Testis (tissue), 5 donors: ENCODE measurements around the gene IRS1. TPM values are rescaled to one million over a fixed set of nuclear protein-coding genes. Genes with fewer than 3 reads are reported as not detected.

Experiments used
- DNase-seq: peaks from one replicate; pipeline ENCODE4 v3.0.0-alpha.2; 2019
- H3K27ac ChIP-seq, 2 donors: fragments of 200-600 bp; sonication (generic); one replicate each; pipeline ENCODE4 v1.5.1; 2019
- H3K27me3 ChIP-seq: fragments of 200-600 bp; sonication (generic); one replicate; pipeline ENCODE4 v1.5.1; 2019
- H3K36me3 ChIP-seq: fragments of 200-600 bp; sonication (generic); one replicate; pipeline ENCODE4 v1.5.1; 2017; ENCODE audit warnings: low read depth; ENCODE audit errors: missing control alignments
- H3K4me1 ChIP-seq: fragments of 200-600 bp; sonication (generic); one replicate; pipeline ENCODE4 v1.5.1; 2019
- H3K4me3 ChIP-seq, 2 donors: fragments of 200-600 bp; sonication (generic); one replicate each; pipeline ENCODE4 v1.5.1; 2017 to 2019
- H3K9me3 ChIP-seq: fragments of 200-600 bp; sonication (generic); one replicate; pipeline ENCODE4 v1.5.1; 2017
- POLR2A ChIP-seq: fragments of 450-650 bp; IDR thresholded peaks from one replicate; pipeline ENCODE4 v1.6.1; 2017; ENCODE audit warnings: antibody characterized with exemption, mild to moderate bottlenecking, moderate library complexity
- WGBS, 2 donors: methylation state at CpG; one replicate each; pipeline ENCODE4 v1.1.5; 2018; 5-methylcytosine and 5-hydroxymethylcytosine counted together
- intact Hi-C: fragments of 100-400 bp; cut with DNase I; formaldehyde crosslinking; loops from one replicate; pipeline ENCODE4 v1.15.1; 2023; ENCODE audit warnings: low total_unique reads
- long read RNA-seq, 2 donors: transcript quantifications; one replicate each; lab custom pipeline, GENCODE V29; 2026
- polyA plus RNA-seq: library from polyadenylated mRNA; stranded (reverse); fragments of 350-450 nt; fragmentation: Illumina TruSeq; extraction: RNeasy Lipid Tissue Mini Kit (QIAGEN cat#74804); gene quantifications from one replicate; pipeline ENCODE4 v1.2.3, GENCODE V29; 2014; ENCODE audit warnings: low read depth, low replicate concordance; ENCODE audit not compliant: insufficient read depth
- total RNA-seq, 2 donors: library from RNA; depleted of rRNA; stranded (reverse); fragments of >200 nt; gene quantifications; one replicate each; pipeline ENCODE4 v1.2.3, GENCODE V29; 2016
- TF ChIP-seq, protein P1 (sequence below), 3 experiments: fragments of 450-650 bp in 2 of 3; fragments of 200-600 bp in 1 of 3; sonication (generic) in 1 of 3; IDR thresholded peaks; one replicate each; pipeline ENCODE4 v1.5.1; 2016 to 2019; ENCODE audit warnings: antibody characterized with exemption in 3 of 3, mild to moderate bottlenecking in 2 of 3, moderate library complexity in 1 of 3

IRS1 gene, protein sequence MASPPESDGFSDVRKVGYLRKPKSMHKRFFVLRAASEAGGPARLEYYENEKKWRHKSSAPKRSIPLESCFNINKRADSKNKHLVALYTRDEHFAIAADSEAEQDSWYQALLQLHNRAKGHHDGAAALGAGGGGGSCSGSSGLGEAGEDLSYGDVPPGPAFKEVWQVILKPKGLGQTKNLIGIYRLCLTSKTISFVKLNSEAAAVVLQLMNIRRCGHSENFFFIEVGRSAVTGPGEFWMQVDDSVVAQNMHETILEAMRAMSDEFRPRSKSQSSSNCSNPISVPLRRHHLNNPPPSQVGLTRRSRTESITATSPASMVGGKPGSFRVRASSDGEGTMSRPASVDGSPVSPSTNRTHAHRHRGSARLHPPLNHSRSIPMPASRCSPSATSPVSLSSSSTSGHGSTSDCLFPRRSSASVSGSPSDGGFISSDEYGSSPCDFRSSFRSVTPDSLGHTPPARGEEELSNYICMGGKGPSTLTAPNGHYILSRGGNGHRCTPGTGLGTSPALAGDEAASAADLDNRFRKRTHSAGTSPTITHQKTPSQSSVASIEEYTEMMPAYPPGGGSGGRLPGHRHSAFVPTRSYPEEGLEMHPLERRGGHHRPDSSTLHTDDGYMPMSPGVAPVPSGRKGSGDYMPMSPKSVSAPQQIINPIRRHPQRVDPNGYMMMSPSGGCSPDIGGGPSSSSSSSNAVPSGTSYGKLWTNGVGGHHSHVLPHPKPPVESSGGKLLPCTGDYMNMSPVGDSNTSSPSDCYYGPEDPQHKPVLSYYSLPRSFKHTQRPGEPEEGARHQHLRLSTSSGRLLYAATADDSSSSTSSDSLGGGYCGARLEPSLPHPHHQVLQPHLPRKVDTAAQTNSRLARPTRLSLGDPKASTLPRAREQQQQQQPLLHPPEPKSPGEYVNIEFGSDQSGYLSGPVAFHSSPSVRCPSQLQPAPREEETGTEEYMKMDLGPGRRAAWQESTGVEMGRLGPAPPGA (N-terminal part only)
- 1 to 10 TPM; 3.1 to 5.9 TPM for total RNA-seq
- 3.1 TPM for polyA plus RNA-seq
- long read RNA-seq, donor 1, full-length matches to known transcripts: 22 of 29 reads
- long read RNA-seq, donor 1, partial matches to known transcripts: 7 of 29 reads
- long read RNA-seq, donor 1, other reads (novel, unspliced or antisense): 0 of 29 reads
- long read RNA-seq, donor 2, full-length matches to known transcripts: 16 of 22 reads
- long read RNA-seq, donor 2, partial matches to known transcripts: 6 of 22 reads
- long read RNA-seq, donor 2, other reads (novel, unspliced or antisense): 0 of 22 reads

DNA sequence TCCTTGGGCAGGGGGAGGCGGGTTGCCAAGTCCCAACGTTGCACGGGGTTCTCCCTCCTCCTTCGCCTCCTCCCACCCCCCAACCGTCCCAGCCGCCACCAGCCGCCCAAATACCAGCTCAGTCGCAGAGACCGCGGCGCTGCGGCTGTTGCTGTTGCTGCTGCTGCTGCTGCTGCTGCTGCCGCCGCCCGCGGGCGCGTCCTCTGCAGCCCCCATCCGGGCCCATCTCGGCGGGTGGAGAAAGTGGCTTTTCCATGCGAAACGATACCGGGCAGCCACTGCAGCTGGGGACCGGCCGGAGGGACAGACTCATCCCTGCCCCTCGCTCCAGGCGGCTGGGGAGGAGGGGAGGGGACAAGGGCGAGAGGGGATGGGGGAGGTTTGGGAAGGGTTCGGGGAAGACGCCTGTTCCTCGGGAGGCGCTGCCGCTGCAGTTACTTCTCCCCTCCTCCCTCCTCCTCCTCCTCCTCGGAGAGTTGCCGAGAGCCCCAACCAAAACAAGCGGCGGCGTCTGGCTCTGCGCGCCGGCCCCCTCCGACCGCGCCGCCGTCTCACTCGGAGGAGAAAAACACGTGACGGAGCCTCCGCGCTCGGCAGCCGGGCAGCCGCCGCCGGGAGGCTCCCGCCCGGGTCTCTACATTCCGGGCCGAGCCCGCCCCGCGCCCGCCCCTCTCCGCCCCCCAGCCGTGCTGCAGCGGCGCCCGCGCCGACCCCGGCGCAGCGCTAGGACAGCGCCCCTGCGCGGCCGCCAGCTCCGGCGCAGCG, at the start of gene IRS1:
Gene IRS1 (minus strand): TSS at position 610 of the 765 bp plus-strand sequence. CDS start 1,082 bp downstream, outside the sequence.
- H3K27ac ChIP-seq: peak within 1 kb of the TSS; percentile 74 to 82
- peak; percentile 67 for DNase-seq
- no peaks in the 10 kb centered on the region for H3K9me3 ChIP-seq
- 0% methylated on average over 6 to 57 of the region's 82 CpGs for WGBS, 2 donors
- no peaks in the 10 kb centered on the region for H3K36me3 ChIP-seq
- no peak for TF ChIP-seq POLR2A
- TF ChIP-seq, protein P1, sequence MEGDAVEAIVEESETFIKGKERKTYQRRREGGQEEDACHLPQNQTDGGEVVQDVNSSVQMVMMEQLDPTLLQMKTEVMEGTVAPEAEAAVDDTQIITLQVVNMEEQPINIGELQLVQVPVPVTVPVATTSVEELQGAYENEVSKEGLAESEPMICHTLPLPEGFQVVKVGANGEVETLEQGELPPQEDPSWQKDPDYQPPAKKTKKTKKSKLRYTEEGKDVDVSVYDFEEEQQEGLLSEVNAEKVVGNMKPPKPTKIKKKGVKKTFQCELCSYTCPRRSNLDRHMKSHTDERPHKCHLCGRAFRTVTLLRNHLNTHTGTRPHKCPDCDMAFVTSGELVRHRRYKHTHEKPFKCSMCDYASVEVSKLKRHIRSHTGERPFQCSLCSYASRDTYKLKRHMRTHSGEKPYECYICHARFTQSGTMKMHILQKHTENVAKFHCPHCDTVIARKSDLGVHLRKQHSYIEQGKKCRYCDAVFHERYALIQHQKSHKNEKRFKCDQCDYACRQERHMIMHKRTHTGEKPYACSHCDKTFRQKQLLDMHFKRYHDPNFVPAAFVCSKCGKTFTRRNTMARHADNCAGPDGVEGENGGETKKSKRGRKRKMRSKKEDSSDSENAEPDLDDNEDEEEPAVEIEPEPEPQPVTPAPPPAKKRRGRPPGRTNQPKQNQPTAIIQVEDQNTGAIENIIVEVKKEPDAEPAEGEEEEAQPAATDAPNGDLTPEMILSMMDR (IDR thresholded peaks at IDR 0.05): peak in 2 of 3 experiments; percentile 37 to 54
- H3K4me1 ChIP-seq: peaks cover 14% of the 10 kb centered on the region
- H3K27me3 ChIP-seq: no peaks in the 10 kb centered on the region
- peak within 1 kb of the TSS; percentile 71 to 77 for H3K4me3 ChIP-seq
- intact Hi-C loops: loop anchor here (10.0 kb wide), 1 partner anchor 75 kb away; no protein-coding TSS in a partner anchor

GRCh38 chr2:226849349-226849748, 49.7 kb upstream of the IRS1 start:
- no peaks in the 10 kb centered on the region for H3K36me3 ChIP-seq
- no peak for DNase-seq
- no peaks in the 10 kb centered on the region for H3K4me1 ChIP-seq
- H3K4me3 ChIP-seq: no peak overlapping the region
- 88 to 96% methylated on average over 2 of the region's 2 CpGs for WGBS, 2 donors
- intact Hi-C loops: no loop called here
- H3K27me3 ChIP-seq: no peaks in the 10 kb centered on the region
- no peak overlapping the region for H3K27ac ChIP-seq
- TF ChIP-seq, protein P1 (IDR thresholded peaks at IDR 0.05): no peak
- no peak for TF ChIP-seq POLR2A
- no peaks in the 10 kb centered on the region for H3K9me3 ChIP-seq

DNA sequence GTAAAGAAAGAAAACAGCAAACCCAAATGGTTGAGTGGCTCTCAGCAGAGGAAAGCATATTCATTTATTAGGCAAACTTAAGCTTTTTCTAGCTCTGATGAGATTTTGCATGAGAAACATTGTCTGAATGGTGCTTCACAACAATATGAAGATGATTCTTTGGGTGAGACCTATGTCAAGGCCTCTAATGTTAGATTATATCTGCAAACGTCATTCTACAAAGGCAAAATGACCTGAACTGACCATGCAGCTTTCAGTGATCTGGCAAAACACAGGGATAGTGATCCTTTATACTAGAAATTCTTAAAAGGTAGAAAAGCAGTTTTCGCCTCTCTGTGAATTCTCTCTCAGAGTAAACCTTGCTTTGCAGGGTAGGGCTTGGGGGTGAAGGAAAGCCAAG, 47.9 kb upstream of the IRS1 start:
- Histone ChIP-seq H3K27ac (no peak overlapping the region), H3K9me3 (no peaks in the 10 kb centered on the region), H3K4me1 (no peaks in the 10 kb centered on the region), H3K4me3 (no peak overlapping the region), H3K27me3 (no peaks in the 10 kb centered on the region), H3K36me3 (no peaks in the 10 kb centered on the region)
- no peak for DNase-seq
- WGBS, 2 donors: 73 to 80% methylated on average over 2 of the region's 2 CpGs
- intact Hi-C loops: no loop called here
- TF ChIP-seq POLR2A: no peak
- TF ChIP-seq, protein P1 (IDR thresholded peaks at IDR 0.05): no peak

DNA sequence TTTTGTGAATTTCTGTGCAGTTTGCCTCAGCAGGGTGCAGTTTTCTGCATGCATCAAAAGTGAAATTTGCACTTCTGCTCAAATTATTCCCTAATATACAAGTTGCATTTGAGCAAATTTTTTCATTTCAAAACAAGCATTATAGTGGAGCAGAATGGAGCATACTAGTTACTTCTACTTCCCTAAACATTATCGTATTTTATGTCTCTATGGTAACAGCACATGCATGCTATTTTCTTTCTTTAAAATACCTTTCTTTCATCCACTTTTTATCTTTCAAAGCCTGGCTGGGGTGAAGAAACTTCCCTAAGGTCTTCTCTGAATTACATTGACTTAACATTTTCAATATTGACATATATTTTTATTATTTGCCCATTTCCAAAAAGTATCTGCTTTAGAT, 47.5 kb upstream of the IRS1 start:
- Histone ChIP-seq H3K27me3 (no peaks in the 10 kb centered on the region), H3K9me3 (no peaks in the 10 kb centered on the region), H3K36me3 (no peaks in the 10 kb centered on the region), H3K4me3 (no peak overlapping the region), H3K4me1 (no peaks in the 10 kb centered on the region), H3K27ac (no peak overlapping the region)
- no peak for DNase-seq
- intact Hi-C loops: no loop called here
- WGBS, 2 donors: 79 to 91% methylated on average over 1 of the region's 1 CpG
- TF ChIP-seq POLR2A: no peak
- TF ChIP-seq, protein P1 (IDR thresholded peaks at IDR 0.05): no peak
